Lower leg skin (tissue), 4 donors: ENCODE measurements around the gene COX7A2. TPM values are rescaled to one million over a fixed set of nuclear protein-coding genes. Genes with fewer than 3 reads are reported as not detected.

Experiments used
- DNase-seq, 2 donors: peaks; one replicate each; pipeline ENCODE4 v3.0.0-alpha.2; 2019; ENCODE audit warnings: low spot score in 2 of 2
- H3K4me3 ChIP-seq: fragments of 200-600 bp; sonication (generic); 2 replicates; pipeline ENCODE4 v1.5.1; 2017; ENCODE audit warnings: mild to moderate bottlenecking, low read depth; ENCODE audit not compliant: poor library complexity, severe bottlenecking
- CTCF ChIP-seq, 3 donors: fragments of 450-650 bp; IDR thresholded peaks; one replicate each; pipeline ENCODE4 v1.5.1; 2016; ENCODE audit warnings: antibody characterized with exemption in 3 of 3, mild to moderate bottlenecking in 3 of 3, moderate library complexity in 2 of 3
- POLR2A ChIP-seq, 2 donors: fragments of 450-650 bp; IDR thresholded peaks; one replicate each; pipeline ENCODE4 v1.6.1; 2016 to 2017; ENCODE audit warnings: antibody characterized with exemption in 2 of 2, mild to moderate bottlenecking in 1 of 2, moderate library complexity in 1 of 2
- WGBS, 2 donors: methylation state at CpG; one replicate each; pipeline ENCODE4 v1.1.5; 2018; 5-methylcytosine and 5-hydroxymethylcytosine counted together
- intact Hi-C: fragments of 100-400 bp; cut with DNase I; formaldehyde crosslinking; loops from one replicate; pipeline ENCODE4 v1.15.0; 2023; ENCODE audit warnings: low total_unique reads
- total RNA-seq, 4 donors: library from RNA; depleted of rRNA; stranded (reverse); fragments of >200 nt; gene quantifications; one replicate each; pipeline ENCODE4 v1.1.0, GENCODE V29; 2016

The COX7A2 gene
- total RNA-seq, 4 donors from 2014 or later = 90.2 to 517 (median 146) TPM

- TF ChIP-seq CTCF (IDR thresholded peaks at IDR 0.05) = no peak
- TF ChIP-seq POLR2A (IDR thresholded peaks at IDR 0.05) = no peak
Measured at GRCh38 chr6:75283907-75284631, 40.5 kb upstream of the COX7A2 start.

GRCh38 chr6:75282706-75283105 lies 39.1 kb upstream of the COX7A2 start:
- TF ChIP-seq CTCF (IDR thresholded peaks at IDR 0.05) (no peak), POLR2A (IDR thresholded peaks at IDR 0.05) (no peak)
- WGBS, 2 donors = 62 to 67% methylated on average over 2 of the region's 2 CpGs

More at GRCh38 chr6:75283907-75284631, 40.5 kb upstream of the COX7A2 start:
- WGBS, 2 donors = 0 to 1% methylated on average over 26 to 36 of the region's 36 CpGs
- peak overlapping the region; percentile 78 for H3K4me3 ChIP-seq
- intact Hi-C loops = no loop called here
- no peak for DNase-seq

GRCh38 chr6:75281653-75282052 lies 38.1 kb upstream of the COX7A2 start:
- intact Hi-C loops = no loop called here
- no peak for DNase-seq
- H3K4me3 ChIP-seq = no peak overlapping the region
- TF ChIP-seq POLR2A (IDR thresholded peaks at IDR 0.05) (no peak), CTCF (IDR thresholded peaks at IDR 0.05) (no peak)

More at GRCh38 chr6:75282706-75283105, 39.1 kb upstream of the COX7A2 start:
- intact Hi-C loops = no loop called here
- H3K4me3 ChIP-seq = no peak overlapping the region
- DNase-seq = no peak

GRCh38 chr6:75280131-75280855 lies 36.7 kb upstream of the COX7A2 start:
- intact Hi-C loops = no loop called here
- DNase-seq = no peak
- TF ChIP-seq POLR2A (IDR thresholded peaks at IDR 0.05) = no peak
- TF ChIP-seq CTCF (IDR thresholded peaks at IDR 0.05) = no peak
- no peak overlapping the region for H3K4me3 ChIP-seq
- 69 to 72% methylated on average over 4 of the region's 4 CpGs for WGBS, 2 donors

GRCh38 chr6:75279418-75279817 lies 35.8 kb upstream of the COX7A2 start:
- intact Hi-C loops = no loop called here
- no peak for DNase-seq
- WGBS, 2 donors = 60 to 68% methylated on average over 2 of the region's 2 CpGs
- H3K4me3 ChIP-seq = no peak overlapping the region
- TF ChIP-seq CTCF (IDR thresholded peaks at IDR 0.05) = no peak
- no peak for TF ChIP-seq POLR2A (IDR thresholded peaks at IDR 0.05)
